Glomerular visceral epithelial cell (primary cell): ENCODE results near the gene DAPK3.
A peak's percentile ranks its signal among the peaks of the same experiment; 100 is the strongest.
"Not testable (repeated sequence)": the region's sequence is repeated elsewhere in the genome, so short reads cannot be mapped to it uniquely, and the experiment has no call there.

Source experiments
- DNase-seq: peaks from one replicate; pipeline ENCODE4 v3.0.0-alpha.2; 2016; ENCODE audit errors: extremely low spot score

The DAPK3 gene

DNA sequence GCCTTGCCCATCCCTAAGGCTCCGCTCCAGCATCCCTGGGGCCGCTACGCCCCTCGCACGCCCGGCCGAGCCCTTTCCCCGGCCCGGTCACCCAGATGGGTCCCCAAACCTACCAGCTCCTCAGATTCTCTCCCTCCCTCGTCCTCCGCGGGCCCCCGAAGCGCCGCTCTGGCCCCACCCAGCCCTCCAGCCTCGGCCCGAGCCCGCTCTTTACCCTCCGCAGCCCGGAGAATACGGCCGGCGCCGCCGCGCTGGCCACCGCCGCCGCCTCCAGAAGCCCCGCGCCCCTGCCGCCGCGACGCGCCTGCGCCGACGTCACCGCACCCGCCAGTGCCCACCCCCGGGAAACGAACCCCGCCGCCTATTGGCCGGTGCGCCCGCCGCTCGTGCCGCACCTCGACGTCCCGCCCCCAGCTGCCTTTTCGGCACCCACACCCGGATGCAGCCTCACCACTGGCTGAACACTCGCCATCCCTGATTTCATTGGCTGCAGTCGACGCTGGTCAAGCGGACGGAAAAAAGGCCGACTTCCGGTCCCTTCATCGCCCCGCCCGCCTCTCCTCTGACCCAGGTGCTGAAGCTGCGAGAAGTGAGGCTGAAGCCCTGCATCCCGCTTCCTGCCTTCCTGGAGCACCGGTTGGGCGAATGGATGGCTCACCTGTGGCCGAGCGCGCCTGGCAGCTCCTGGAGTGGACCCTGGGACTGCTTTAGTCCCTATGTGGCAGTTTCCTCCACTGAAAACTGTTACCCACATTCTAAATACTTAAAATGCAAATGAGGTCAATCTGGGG, at the start of gene DAPK3:
DAPK3 (minus strand) TSS at position 292 of the 791 bp plus-strand sequence. CDS start 1,364 bp downstream, outside the sequence.
- DNase-seq: peak; percentile 99

DNA sequence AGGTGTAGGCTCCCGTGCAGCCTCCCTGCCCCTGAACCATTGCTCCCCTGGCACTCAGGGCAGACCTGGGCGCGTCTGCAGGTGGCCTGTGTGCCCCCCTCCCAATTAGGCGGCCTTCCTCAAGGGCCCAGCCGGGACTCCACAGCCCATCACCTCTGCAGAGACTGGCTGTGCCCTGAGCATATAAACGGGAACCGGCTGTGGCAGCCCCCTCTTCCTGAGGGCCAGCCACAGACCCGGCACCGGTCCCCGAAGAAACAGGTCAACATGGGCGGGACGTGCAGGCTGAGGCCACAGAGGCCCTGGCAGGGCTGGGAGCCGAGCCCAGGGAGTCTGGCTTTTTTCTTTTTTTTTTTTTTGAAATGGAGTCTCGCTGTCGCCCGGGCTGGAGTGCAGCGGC, 48.7 kb upstream of the DAPK3 start:
- DNase-seq: no peak

DNA sequence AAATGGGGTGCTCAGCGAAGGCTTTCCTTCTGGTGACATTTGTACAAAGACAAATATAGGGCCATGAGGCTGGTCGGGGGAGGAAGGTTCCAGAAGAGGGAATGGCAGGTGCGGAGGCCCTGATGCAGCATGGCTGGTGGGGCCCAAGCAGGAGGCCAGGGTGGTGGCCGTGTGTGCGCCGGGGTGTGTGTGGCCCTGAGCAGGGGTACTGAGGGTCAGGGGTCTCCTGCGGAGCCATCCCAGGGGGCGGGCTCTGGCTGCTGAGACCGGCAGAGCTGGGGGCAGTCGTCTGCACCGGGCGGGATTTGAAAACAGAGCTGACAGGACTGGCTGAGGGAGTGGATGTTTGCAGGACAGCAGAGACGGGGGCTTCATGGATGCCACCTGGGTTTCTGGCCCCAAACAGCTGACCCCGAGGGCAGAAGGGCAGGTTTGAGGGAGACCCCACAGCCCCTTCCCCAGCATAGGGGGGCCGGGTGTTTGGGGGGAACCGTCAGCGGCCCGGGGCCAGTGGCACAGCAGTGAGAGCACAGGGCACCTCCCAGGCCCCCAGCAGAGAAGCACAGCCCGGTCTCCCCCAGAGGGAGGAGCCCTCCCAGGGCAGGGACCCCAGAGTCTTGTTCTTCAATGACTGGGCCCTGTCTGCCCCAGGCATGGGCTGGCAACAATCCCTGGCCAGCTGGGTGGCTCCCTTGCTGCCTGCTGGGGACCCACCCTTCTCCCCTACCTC, 48.0 kb upstream of the DAPK3 start:
- no peak for DNase-seq

DNA sequence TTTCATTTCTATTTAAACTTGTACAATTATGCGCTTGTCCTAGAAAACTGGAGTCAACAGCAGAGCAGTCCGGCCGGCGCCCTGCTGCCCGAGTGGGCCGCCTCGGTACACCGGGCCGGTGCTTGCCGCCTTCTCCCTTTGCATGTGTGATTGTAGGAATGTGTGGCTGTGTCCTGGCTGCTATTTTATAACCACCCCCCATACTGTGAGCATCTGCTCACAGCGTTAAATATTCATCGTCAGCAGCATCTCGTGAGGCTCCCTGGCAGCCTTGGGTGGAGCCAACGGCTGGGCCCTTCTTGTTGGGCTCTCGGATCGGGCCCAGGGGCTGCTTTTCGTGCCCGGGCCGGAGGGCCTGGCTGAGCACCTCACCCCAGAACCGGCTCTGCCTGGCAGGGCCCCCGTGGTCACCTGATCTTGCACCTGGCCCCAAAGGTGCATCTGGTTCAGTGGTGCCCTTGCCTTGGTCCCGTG, 47.3 kb upstream of the DAPK3 start:
- no peak for DNase-seq

DNA sequence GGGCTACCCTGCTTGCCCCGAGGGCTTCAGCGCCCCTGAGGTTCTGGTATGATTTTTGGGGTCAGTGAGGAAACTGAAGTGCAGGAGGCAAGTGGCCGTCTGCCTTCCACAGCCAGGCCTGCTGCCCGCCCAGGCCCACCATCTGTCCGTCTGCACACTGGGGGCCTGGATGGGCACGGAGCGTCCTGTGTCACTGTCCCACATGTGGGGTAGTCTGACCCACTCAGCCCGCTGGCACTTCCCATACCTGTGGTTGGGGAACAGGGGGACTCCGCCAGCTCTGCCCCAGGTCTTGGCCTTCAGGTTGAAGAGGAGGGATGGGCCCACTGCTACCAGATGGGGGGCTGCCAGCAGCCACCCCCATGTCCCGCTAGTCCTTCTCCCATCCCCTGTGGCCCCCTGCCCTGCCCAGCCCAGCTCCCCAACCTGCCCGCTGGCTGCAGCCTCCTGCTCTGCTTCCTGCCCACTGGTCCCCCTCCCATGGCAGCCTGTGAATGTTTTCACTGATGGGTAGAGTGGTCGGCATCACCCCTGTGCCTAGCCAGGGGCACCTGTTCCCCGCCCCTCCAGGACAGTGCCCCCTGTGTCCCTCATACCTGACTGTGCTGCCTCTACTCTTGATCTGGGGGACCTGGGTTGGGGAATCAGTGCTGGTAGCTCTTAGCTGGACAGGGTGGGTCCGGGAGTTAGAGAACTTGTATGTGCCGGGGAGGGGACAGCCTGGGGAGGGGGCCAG, 46.2 kb upstream of the DAPK3 start:
- DNase-seq: no peak

DNA sequence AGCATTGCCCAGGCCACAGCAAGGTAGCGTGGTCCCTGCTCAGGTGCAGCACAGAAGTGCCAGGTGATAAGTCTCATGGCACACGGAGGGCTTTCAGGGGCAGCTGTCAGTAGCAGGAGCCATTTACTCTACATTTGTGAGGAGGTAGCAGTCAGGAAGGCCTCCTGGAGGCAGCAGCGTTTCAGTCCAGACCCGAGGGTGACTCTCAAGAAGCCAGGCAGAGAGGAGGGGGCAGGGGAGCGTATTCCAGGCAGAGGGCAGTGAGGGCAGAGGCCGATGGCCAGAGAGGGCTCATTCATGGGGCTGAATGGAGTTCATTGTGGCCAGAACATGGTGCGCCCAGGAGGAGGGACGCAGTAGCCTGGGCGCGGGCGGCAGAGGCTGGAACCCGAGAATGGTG, 45.6 kb upstream of the DAPK3 start:
- no peak for DNase-seq

DNA sequence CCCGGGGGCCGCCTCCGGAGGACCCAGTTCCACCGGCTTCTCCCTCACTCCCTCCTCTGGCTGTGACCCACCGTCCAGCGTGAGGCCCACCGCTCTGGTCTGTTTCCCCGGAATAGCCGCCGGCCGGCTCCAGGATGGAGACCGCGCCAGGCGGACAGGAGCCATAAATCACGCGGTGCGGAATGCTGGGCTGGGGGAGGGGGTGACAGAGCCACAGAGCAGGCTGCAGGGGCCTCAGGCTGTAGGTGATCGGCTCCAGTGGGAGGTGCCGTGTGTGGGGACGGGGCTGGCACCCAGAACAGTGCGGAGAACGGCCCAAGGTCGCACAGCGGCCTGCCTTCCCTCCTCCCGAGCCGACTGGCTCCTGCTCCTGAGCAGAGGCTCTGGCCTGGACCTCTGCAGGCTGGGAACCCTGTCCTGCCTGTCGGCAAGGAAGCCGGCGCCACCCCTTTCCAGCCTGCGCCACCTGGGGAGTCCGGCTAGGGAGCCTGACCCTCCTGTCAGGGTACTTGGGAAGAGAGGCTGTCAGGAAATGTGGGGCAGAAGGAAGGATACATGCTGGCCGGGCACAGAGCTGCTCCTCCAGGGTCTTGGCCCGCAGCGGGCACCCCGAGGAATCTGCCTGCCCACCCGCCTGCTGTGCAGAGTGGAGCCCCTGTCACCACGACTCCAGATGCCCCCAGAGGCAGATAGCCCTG, 45.0 kb upstream of the DAPK3 start:
- no peak for DNase-seq

DNA sequence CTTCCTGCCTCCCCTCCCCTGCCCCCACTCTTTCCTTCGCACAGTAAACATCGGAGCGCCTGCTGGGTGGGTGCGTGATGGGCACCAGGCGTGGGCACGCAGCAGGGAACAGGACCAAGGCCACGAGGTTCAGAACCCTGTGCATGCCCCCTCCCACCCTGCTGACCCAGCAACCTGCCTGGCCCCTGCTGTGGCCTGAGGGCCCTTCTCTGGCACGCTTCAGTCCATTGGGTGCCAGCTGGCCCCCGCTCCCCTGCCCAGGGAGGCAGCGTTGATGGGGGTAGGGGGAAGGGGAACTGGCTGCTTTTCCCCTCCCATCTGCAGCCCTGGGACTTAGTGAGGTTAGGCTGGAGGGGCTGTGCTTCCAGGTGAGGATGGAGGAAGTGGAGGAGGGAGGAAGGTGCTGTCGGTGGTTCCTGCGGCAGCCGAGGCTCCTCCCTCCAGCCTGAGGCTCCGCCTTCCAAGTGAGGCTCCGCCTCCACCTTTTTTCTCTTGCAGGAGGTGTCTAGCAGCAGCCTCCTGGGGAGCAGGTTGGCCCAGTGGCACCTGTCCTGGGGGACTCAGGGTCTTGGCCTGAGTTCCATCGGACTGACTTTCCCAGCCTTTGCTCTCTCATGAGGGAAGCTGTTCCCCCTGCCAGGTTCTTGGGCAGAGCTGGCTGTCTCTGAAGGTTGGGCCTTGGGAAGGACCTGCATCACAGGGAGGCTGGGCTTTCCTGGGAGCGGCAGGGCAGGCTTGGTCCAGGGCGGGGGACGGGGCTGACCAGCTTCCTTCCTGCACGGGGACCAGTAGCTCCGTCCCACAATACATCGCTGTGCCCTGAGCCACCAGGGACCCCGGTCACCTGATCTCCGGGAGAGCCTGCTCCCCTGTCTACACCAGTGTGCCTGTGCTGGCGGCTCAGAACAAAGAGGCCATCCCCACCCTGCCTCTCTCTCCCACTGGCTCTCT, 43.9 kb upstream of the DAPK3 start:
- no peak for DNase-seq

DNA sequence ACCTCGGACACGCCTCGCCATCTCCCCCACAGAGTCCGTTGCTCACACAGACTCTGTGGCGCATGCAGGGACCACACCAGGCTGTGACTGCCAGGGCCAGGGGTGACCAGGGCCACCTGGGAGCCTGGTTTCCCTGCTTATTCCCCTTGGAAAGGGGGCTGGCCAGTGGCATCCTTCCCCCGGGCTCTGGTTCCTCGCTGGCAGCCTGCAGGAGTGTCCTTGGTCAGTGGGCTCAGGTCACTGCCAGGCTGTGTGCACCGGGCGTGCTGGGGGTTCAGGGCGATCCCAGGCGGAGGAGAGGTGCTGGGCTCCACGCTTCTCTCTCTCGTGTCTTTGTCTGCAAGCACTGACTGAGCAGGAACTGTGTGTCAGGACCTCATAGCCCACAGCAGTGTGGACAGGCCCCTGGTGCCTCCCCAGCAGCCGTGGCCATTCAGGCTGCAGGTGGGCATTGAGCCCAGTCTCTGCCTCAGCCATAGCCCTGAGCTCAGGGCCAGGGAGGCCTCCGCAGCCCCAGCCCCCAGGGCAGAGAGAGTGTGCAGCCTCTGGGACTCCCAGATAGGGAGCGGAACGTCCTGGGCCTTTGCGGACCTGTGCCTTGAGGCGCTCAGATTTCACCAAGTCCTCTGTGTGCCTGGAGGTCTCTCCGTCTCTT, 43.1 kb upstream of the DAPK3 start:
- no peak for DNase-seq

DNA sequence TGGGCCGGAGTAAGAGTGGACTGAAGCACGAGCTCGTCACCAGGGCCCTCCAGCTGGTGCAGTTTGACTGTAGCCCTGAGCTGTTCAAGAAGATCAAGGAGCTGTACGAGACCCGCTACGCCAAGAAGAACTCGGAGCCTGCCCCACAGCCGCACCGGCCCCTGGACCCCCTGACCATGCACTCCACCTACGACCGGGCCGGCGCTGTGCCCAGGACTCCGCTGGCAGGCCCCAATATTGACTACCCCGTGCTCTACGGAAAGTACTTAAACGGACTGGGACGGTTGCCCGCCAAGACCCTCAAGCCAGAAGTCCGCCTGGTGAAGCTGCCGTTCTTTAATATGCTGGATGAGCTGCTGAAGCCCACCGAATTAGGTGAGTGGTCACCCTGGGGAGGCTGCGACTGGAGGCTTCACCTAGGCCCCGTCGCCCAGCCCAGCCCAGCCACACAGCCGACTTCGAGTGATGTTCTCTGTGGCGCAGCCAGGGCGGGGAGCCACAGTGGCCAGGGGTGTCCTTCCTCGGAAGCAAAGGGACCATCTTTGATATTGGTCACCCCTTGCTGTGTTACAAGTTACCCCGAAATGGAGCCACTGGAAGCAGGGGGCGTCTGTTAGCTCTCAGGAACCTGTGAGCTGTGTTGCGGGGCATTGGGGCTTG, 42.2 kb upstream of the DAPK3 start:
- no peak for DNase-seq

DNA sequence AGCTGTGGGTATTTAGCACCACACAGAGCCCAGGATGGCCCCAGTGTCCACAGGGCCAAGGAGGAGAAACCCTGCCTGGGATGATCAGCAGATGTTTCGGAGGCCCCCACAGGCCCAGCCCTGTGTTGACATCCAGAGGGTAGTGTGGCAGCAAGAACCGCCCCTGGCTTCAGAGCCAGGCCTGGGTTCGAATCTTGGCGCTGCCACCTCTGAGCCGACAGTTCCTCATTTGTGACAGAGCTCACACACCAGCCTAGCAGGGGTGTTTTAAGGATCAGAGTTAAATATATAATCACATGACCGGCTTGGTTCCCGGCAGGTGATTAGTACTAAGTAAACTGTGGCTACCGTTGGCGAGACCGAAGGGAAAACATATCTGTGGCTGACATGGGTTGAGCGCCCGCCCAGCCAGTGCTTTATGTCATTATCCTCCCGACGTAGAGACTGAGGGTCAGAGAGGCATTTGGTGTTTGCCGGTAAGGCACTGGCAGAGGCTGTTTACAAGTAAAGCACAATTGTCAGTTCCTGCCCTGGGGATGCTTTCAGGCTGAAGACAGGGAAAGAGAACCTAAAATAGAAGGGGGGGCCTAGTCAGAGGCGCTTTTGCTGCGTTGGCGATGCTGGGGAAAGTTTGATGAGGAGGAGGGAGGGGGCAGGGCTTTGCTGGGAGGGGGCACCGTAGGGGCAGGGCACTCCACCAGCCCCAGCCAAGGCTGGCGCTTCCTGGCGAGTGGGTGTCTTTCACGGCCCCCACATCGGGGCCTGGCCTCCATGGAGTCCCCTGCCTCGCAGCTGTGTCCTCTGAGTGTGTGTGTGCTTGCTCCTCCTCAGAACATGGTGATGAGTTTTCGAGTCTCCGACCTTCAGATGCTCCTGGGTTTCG, 41.4 kb upstream of the DAPK3 start:
- DNase-seq: no peak

DNA sequence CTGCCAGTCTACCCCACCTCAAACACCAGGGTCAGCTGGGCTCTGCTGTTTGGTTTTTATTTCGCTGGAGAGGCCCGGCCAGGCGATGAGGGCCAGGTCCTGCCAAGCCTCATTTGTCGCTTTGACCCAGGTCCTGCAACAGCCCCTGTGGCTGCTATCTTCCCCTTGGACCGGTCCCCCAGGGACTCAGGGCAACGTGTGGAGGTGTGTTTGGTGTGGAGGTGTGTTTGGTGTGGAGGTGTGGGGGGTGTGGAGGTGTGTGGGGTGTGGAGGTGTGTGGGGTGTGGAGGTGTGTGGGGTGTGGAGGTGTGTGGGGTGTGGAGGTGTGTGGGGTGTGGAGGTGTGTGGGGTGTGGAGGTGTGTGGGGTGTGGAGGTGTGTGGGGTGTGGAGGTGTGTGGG, 40.5 kb upstream of the DAPK3 start:
- not testable (repeated sequence) for DNase-seq

DNA sequence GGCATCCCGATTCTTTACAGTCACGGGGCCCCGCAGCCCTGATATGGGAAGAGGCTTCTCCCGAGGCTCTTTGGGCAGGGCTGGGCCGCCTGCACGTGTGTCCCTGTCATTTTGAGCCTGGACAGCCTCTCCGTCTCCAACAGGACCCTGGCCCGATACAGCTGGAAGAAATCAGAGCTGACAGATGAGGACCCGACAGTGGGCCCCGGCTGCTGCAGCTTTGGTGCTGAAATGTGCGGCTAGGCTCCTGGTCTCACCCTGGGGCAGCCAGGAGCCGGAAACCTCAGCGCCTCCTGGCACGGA, 39.9 kb upstream of the DAPK3 start:
- DNase-seq: no peak

DNA sequence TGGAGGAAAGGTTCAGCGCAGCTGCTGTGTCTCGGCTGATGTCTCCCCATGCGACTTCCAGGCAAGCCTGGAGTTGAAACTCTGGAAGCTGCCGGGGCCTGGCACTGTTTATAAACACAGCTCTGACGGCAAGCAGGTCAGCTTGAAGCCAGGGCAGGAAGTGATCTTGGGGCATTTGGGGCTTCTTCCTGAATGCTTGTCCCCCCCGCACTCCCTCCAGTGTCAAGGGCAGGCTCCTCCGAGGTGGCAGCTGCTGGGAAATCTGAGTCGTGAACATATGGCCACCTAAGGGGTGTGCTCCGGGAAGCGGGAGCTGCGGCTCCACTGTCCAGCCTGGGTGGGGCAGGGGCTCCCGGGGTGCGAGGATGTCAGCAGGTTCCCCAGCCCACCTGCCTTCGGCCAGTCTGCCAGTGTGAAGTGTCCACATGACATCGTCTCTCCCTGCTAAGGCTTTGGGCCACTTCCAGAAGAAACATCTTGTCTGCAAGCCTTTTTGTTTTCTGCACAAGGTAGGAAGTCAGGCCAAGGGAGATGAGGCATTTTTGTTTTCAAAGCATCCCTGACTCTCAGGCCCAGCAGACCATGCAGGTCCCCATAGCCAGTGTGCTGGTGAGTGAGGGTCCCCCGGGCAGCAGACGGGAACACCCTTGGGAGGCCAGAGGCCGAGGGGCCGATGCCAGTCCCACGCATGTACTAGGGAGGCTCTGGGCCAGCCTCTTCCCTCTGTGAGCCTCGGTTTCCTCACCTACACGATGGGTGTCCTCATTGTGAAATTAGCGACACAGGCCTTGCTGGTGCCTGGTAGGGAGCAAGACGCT, 39.3 kb upstream of the DAPK3 start:
- no peak for DNase-seq

DNA sequence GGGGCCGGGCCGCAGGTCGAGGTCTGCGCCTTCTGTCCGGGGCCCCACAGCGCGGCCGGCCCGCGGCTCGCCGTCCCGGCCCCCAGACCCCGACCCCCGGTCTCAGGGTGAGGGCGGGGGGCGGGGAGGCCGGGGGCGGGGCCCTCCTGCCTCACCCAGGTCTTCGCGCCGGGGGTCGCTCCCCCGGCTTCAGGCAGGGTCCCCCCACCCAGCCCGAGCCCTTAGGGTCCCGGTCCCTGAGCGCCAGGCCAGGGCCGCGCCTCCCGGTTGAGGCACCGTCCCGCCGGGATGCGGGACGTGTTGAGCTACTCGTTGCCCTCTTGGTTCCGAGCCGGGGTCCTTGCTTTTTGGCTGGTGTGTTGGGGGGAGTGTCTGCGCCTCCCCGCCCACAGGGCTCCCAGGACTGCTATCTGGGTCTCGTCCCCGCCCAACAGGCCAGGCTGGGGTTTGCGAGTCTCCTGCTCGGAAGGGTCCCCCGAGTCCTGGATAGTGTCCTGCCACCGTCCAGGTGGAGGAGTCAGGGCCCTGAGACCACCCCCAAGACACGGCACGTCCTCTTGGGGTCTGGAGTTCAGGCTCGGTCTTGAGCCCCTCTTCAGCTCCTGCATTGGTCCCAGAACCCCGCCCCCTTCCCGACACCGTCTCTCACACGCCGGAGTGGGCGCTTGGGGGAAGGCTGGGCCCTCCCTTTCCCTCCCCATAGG, 37.1 kb upstream of the DAPK3 start:
- peak; percentile 29 for DNase-seq

DNA sequence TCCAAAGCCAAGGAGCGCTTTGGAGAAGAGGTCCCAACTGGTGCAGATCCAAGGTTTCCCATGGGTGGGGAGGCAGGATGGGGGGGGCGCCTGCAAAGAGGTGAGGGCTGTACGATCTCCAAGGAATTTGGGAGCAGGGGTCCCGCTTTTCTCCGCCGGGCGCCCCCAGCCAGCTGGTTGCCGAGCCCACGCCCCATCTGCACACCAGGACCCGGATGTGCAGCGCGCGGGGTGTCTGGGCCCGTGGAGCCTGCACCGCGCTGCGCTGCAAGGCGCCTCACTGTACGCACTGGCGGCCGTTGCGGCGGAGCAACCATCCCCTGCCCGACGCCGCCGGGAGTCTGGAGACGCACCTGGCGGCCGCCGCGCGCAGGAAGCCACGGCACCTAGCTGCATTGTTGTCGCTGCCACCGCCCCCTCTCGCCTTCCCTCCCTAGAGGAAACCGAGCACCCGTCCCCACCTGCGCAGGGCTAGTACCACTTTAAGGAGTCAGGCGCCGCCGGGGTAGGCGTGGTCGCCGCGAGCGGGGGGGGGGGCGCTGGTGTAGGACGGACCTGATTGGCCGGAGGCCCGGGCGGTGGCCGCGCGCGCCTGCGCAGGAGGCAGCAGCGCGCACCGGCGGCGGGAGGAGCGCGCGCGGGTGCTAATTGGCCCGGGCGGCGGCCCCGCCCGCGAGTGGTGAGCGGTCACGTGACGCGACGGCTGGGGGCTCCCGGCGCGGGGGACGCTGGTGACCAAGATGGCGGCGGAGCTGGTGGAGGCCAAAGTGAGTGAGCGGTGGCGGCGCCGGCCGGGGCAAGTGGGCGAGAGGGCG, 36.3 kb upstream of the DAPK3 start, which contains the start of gene PIAS4:
PIAS4 (plus strand) TSS at position 716 of the 815 bp plus-strand sequence; CDS start at position 741, 25 bp downstream.
- peak; percentile 98 for DNase-seq
